WTC11 (cell line): ENCODE results near the gene TTLL5. TPM values are rescaled to one million over a fixed set of nuclear protein-coding genes. Genes with fewer than 3 reads are reported as not detected.

Experiments
- ATAC-seq: fragments of 200-7000 bp; cut with Tn5 transposase; 2 replicates; pipeline ENCODE4 v1.10.0; 2021; ENCODE audit warnings: mild to moderate bottlenecking, moderate library complexity
- CTCF ChIA-PET: fragments of 300-600 bp; sonication (Branson Sonifier 250); formaldehyde crosslinking; loops from one replicate; lab custom pipeline; 2021; ENCODE audit warnings: antibody characterized with exemption; lab: Charles Lee
- POLR2A ChIA-PET: fragments of 350-600 bp; sonication (Branson Sonifier 250); formaldehyde crosslinking; loops from one replicate; lab custom pipeline; 2021; ENCODE audit warnings: antibody characterized with exemption; lab: Charles Lee
- DNase-seq: peaks from one replicate; pipeline ENCODE4 v3.0.0; 2021; ENCODE audit warnings: low spot score
- H3K27ac Mint-ChIP-seq: 2 replicates; pipeline ENCODE4 v1.8.0; 2021; ENCODE audit warnings: mixed read lengths
- H3K27me3 Mint-ChIP-seq: 2 replicates; pipeline ENCODE4 v1.8.0; 2021; ENCODE audit warnings: low read depth, mild to moderate bottlenecking, moderate library complexity, mixed read lengths
- H3K36me3 Mint-ChIP-seq: 2 replicates; pipeline ENCODE4 v1.8.0; 2021; ENCODE audit warnings: mixed read lengths
- H3K4me1 Mint-ChIP-seq: 2 replicates; pipeline ENCODE4 v1.8.0; 2022; ENCODE audit warnings: mixed read lengths
- H3K4me3 Mint-ChIP-seq: 2 replicates; pipeline ENCODE4 v1.8.0; 2021; ENCODE audit warnings: mild to moderate bottlenecking, moderate library complexity, mixed read lengths
- H3K9me3 Mint-ChIP-seq: 2 replicates; pipeline ENCODE4 v1.8.0; 2021; ENCODE audit warnings: mixed read lengths
- AFF4 ChIP-seq: sonication (generic); formaldehyde crosslinking; IDR thresholded peaks from 2 replicates; pipeline ENCODE4 v1.8.1; 2023; ENCODE audit warnings: mild to moderate bottlenecking, missing genetic modification reagents, borderline replicate concordance
- AR ChIP-seq: fragments of 250-450 bp; sonication (Bioruptor Pico); IDR thresholded peaks from 2 replicates; pipeline ENCODE4 v1.9.0; 2021; ENCODE audit warnings: mild to moderate bottlenecking
- ATF1 ChIP-seq: sonication (generic); formaldehyde crosslinking; IDR thresholded peaks from 2 replicates; pipeline ENCODE4 v1.8.1; 2023; ENCODE audit warnings: mild to moderate bottlenecking, moderate library complexity, missing genetic modification reagents
- CBFB ChIP-seq: sonication (generic); formaldehyde crosslinking; IDR thresholded peaks from 2 replicates; pipeline ENCODE4 v1.8.1; 2022; ENCODE audit warnings: mild to moderate bottlenecking, low read depth, missing genetic modification reagents
- E2F4 ChIP-seq: sonication (generic); formaldehyde crosslinking; IDR thresholded peaks from 2 replicates; pipeline ENCODE4 v1.8.1; 2022; ENCODE audit warnings: low read depth, mild to moderate bottlenecking, moderate library complexity, missing genetic modification reagents, borderline replicate concordance
- ELF4 ChIP-seq: sonication (generic); formaldehyde crosslinking; IDR thresholded peaks from 2 replicates; pipeline ENCODE4 v1.8.1; 2022; ENCODE audit warnings: low read depth, mild to moderate bottlenecking, moderate library complexity, missing genetic modification reagents
- FOXJ3 ChIP-seq: sonication (generic); formaldehyde crosslinking; IDR thresholded peaks from 2 replicates; pipeline ENCODE4 v1.9.0; 2021; ENCODE audit warnings: missing genetic modification reagents, mild to moderate bottlenecking, borderline replicate concordance
- GRHL2 ChIP-seq: fragments of 250-450 bp; sonication (Bioruptor Pico); IDR thresholded peaks from 2 replicates; pipeline ENCODE4 v1.8.0; 2022; ENCODE audit warnings: mild to moderate bottlenecking, moderate library complexity; ENCODE audit not compliant: insufficient replicate concordance, severe bottlenecking
- MYBL2 ChIP-seq: sonication (generic); formaldehyde crosslinking; IDR thresholded peaks from 2 replicates; pipeline ENCODE4 v1.8.1; 2023; ENCODE audit warnings: mild to moderate bottlenecking, moderate library complexity, missing genetic modification reagents
- NFATC4 ChIP-seq: fragments of 250-450 bp; sonication (Bioruptor Pico); IDR thresholded peaks from 2 replicates; pipeline ENCODE4 v1.9.0; 2021; ENCODE audit warnings: mild to moderate bottlenecking
- PRRX2 ChIP-seq: fragments of 250-450 bp; sonication (Bioruptor Pico); IDR thresholded peaks from 2 replicates; pipeline ENCODE4 v1.8.0; 2021; ENCODE audit warnings: mild to moderate bottlenecking
- RELA ChIP-seq: sonication (generic); formaldehyde crosslinking; IDR thresholded peaks from 2 replicates; pipeline ENCODE4 v1.8.1; 2022; ENCODE audit warnings: missing genetic modification reagents, mild to moderate bottlenecking, borderline replicate concordance
- RORB ChIP-seq: fragments of 250-450 bp; sonication (Bioruptor Pico); IDR thresholded peaks from 2 replicates; pipeline ENCODE4 v1.9.0; 2021; ENCODE audit warnings: mild to moderate bottlenecking
- SOX15 ChIP-seq: fragments of 250-450 bp; sonication (Bioruptor Pico); IDR thresholded peaks from 2 replicates; pipeline ENCODE4 v1.9.0; 2021; ENCODE audit warnings: mild to moderate bottlenecking
- SP1 ChIP-seq: sonication (generic); formaldehyde crosslinking; conservative IDR thresholded peaks from 2 replicates; pipeline ENCODE4 v1.8.1; 2022; ENCODE audit warnings: missing genetic modification reagents
- STAT6 ChIP-seq: sonication (generic); formaldehyde crosslinking; conservative IDR thresholded peaks from 2 replicates; pipeline ENCODE4 v1.8.1; 2023; ENCODE audit warnings: mild to moderate bottlenecking, low read depth, missing genetic modification reagents, moderate library complexity
- USF1 ChIP-seq: sonication (generic); formaldehyde crosslinking; IDR thresholded peaks from 2 replicates; pipeline ENCODE4 v1.8.0; 2022; ENCODE audit warnings: mild to moderate bottlenecking, missing genetic modification reagents
- ZNF263 ChIP-seq: sonication (generic); formaldehyde crosslinking; IDR thresholded peaks from 2 replicates; pipeline ENCODE4 v1.8.1; 2022; ENCODE audit warnings: low read depth, mild to moderate bottlenecking, moderate library complexity, missing genetic modification reagents
- ZNF416 ChIP-seq: fragments of 250-450 bp; sonication (Bioruptor Pico); IDR thresholded peaks from 2 replicates; pipeline ENCODE4 v1.9.0; 2021; ENCODE audit warnings: mild to moderate bottlenecking, inconsistent platforms
- total RNA-seq: library from RNA; stranded (reverse); gene quantifications from 3 replicates; pipeline ENCODE4 v1.2.3, GENCODE V29; 2021

TTLL5 gene
- total RNA-seq, 1 experiment from 2014 or later, result 39.6 TPM

GRCh38 chr14:75946785-75947184 is 285.7 kb downstream of the TTLL5 start:
- no peak for DNase-seq
- H3K36me3 Mint-ChIP-seq, result peaks cover 1% of the 10 kb centered on the region; the same call in 1 of the 2 replicates
- H3K9me3 Mint-ChIP-seq, result peaks cover 2% of the 10 kb centered on the region; the same call in 1 of the 2 replicates
- no peaks in the 10 kb centered on the region for H3K27me3 Mint-ChIP-seq
- no peak overlapping the region for H3K4me3 Mint-ChIP-seq
- H3K27ac Mint-ChIP-seq, result no peak overlapping the region
- no peak for ATAC-seq
- CTCF ChIA-PET, result interaction anchor here (1.0 kb wide), 1 partner anchor 32 kb away, joined by 4 read pairs; no protein-coding TSS in a partner anchor
- H3K4me1 Mint-ChIP-seq, result peaks cover 4% of the 10 kb centered on the region
- TF ChIP-seq PRRX2 (CRISPR knock-in tag) (no peak), AFF4 (CRISPR knock-in tag) (no peak), SP1 (no peak), MYBL2 (CRISPR knock-in tag) (no peak), SOX15 (no peak), ZNF263 (CRISPR knock-in tag) (no peak), AR (no peak), E2F4 (CRISPR knock-in tag) (no peak), ATF1 (CRISPR knock-in tag) (no peak), NFATC4 (CRISPR knock-in tag) (no peak), RORB (CRISPR knock-in tag) (no peak), USF1 (CRISPR knock-in tag) (no peak), GRHL2 (CRISPR knock-in tag) (no peak), FOXJ3 (no peak), ELF4 (CRISPR knock-in tag) (no peak), CBFB (CRISPR knock-in tag) (no peak), ZNF416 (CRISPR knock-in tag) (no peak), STAT6 (no peak), RELA (CRISPR knock-in tag) (no peak)
- POLR2A ChIA-PET, result no interaction called here
